Ovary (tissue), 3 donors: ENCODE data around the gene TOM1L2.

Experiments used
- CTCF ChIP-seq, 3 donors: fragments of 450-650 bp in 2 of 3; fragments of 200-600 bp in 1 of 3; IDR thresholded peaks; one replicate each; pipeline versions ENCODE4 v1.5.1 to v1.8.0; 2016 to 2022; ENCODE audit warnings: antibody characterized with exemption in 3 of 3, mild to moderate bottlenecking in 1 of 3
- EP300 ChIP-seq: sonication (generic); formaldehyde crosslinking; IDR thresholded peaks from one replicate; pipeline ENCODE4 v1.6.1; 2017; ENCODE audit warnings: antibody characterized with exemption
- POLR2A ChIP-seq: fragments of 450-650 bp; IDR thresholded peaks from one replicate; pipeline ENCODE4 v1.6.1; 2017; ENCODE audit warnings: antibody characterized with exemption, mild to moderate bottlenecking, moderate library complexity
- donor health status: DM: no; HTN: no; CAD: no.

- TF ChIP-seq CTCF (IDR thresholded peaks at IDR 0.05): no peak
- no peak for TF ChIP-seq EP300
- TF ChIP-seq POLR2A: no peak
These were observed 171.6 kb downstream of the TOM1L2 start for GRCh38 chr17:17800504-17801021.
